Inferior parietal cortex (tissue), 1 donor: ENCODE data around the gene GPR162.

Experiments
- DNase-seq: peaks from one replicate; pipeline ENCODE4 v3.0.0-alpha.2; 2016; ENCODE audit errors: extremely low spot score

GPR162 gene

DNA sequence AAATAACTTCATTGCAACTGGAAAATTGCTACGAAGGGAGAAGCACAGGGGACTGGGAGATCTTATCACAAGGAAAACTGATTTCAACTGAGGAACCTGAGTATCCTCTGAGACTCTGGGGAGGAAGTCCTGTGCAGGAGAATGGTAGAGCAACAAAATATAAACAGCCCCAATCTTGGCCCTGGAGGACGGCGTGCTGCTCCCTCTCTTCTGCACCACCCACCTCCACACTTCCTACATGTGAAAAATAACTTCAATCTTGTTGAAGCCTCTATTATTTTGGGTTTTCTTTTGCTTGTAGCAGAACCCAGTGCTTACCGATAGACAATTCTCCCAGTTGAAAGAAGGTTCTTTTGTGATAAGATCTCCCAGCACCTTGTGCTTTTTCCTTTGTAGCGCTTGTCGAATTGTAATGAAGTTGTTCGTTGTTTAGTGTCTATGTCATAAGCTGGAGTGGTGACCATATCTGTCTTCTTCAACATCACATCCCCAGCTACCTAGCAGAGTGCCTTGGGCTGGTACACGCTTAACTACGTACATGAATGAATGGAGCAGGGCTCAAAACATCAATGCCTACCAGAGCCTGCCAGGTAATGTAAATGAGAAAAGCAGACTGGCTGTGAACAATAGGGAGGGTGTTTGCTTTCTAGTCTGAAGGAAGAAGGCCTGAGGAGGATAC, 35.1 kb upstream of the GPR162 start:
- no peak for DNase-seq

DNA sequence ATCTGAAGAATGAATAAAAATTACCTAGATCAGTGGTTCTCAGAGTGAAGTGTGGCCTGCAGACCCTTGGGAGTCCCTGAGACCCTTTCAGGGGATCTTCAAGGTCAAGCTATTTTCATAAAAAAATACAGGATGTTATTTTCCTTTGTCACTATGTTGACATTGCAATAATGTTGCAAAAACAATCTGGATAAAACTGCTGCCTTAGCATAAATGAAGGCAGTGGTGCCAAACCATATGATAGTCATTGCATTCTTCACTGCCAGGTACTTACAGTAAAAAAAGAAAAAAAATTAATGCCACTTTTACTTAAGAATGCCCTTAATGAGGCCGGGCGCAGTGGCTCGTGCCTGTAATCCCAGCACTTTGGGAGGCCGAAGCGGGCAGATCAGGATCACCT, 34.3 kb upstream of the GPR162 start:
- no peak for DNase-seq

DNA sequence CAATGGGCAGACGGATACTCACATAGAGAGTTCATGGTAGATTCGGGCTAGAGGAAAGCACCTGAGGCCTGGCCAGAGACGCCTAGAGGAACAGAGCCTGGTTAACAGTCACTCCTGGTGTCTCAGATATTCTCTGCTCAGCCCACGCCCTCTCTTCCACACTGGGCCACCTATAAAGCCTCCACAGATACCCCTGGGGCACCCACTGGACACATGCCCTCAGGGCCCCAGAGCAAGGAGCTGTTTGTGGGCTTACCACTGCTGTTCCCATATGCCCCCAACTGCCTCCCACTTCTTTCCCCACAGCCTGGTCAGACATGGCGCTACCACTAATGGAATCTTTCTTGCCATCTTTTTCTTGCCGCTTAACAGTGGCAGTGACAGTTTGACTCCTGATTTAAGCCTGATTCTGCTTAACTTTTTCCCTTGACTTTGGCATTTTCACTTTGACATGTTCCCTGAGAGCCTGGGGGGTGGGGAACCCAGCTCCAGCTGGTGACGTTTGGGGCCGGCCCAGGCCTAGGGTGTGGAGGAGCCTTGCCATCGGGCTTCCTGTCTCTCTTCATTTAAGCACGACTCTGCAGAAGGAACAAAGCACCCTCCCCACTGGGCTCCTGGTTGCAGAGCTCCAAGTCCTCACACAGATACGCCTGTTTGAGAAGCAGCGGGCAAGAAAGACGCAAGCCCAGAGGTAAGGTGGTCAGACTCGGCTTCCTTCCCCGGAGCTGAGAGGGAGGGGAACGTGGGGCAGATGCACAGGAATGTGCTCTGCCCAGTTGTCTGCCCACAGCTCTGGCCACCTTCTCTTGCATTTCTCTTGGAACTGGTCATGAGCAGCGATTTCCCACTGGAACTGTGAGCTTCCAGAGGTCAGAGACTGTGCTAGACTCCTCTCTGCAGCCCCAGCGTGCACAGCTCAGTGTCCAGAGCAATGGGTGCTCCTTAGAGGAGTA, 32.4 kb upstream of the GPR162 start, which contains the start of gene CD4:
CD4 (plus strand) TSS at position 557 of the 953 bp plus-strand sequence. CDS start 10,611 bp downstream, outside the sequence.
- no peak for DNase-seq

DNA sequence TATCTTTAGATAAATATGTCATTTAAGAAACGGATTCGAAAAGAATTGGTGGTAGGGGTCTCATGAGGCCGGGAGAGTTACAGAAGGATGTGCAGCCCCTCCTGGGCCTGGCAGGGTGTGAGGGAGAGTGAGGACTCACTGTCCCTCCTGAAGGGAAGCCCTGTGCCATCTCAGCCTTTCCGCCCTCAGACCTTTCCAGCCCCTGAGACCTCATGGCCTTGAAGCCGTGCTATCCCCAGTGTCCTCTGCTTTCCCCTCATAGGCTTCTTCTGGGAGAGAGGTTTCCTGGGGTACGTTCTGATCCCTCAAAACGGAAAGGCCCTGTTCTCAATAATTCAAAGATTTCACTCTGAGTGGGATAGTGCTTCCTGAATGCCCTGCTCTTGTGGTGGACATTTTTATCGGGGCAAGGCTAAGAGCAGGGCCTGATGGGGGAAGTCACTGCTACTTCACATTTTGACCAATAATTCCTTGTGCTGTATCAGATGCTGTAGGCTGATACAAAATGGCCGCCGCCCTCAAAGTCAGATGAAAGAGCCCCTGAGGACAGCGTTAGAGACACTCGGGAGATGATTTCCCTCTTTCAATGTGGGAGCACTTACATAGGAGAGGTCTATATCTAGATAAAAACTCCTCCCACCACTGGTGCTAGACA, 31.0 kb upstream of the GPR162 start:
- no peak for DNase-seq

DNA sequence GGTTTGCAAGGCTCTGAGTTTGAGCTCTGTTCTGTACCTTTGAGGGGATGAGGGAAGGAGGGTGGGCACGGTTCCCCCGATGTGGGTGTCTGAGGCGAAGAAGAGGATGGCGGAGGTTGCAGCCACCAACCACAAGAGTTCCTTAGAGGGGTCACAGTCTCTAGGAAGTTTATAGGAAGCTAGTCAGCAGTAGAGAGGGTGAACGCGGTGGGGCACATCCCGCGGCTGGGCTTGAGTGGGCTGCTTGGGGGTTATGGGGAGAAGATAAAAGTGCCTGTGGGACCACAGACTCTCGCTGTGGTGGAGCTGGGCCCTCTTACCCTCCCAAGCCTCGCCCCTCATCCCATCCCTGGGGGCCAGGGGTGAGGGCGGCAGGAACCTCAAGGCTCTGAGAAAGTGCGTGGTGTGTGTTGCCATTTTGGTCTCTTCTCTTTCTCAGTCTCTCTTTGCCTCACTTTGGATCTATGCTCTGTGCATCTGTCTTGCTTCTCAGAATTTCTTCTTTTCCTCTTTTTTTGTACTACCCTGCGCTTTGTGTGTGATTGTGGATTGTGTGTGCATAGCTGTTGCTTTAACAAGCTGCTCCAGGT, 29.6 kb upstream of the GPR162 start:
- DNase-seq = no peak

DNA sequence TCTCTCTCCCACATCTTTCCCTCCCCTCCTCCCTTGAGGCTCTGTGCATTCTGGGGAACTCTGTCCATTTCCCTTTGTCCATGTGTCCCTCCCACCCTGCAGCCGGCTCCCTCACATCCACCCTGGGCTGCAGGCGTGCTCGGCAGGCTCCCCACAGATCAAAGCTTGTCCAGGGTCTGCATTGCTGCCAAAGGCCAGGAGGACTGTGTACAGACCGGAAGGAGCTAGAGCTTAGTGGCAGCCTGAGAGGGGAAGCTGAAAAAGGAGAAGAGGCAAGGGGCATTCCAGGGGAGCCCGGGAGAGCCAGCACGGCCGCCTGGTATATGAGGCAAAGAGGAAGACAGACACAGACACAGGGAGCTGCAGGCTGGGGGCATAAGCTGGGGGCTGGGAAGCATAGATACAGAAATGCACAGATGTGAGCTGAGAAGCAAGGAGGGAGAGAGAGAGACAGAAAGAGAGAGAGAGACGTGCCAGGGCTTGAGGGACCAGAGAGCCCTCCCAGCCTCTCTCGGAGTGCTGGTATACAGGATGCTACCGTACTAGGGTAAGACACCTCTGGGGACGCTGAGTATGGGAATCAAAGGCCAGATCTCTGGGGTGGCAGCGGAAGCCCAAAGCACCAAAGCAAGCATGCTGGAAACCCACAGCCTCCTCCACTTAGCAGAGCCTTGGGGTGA, 29.0 kb upstream of the GPR162 start:
- no peak for DNase-seq

DNA sequence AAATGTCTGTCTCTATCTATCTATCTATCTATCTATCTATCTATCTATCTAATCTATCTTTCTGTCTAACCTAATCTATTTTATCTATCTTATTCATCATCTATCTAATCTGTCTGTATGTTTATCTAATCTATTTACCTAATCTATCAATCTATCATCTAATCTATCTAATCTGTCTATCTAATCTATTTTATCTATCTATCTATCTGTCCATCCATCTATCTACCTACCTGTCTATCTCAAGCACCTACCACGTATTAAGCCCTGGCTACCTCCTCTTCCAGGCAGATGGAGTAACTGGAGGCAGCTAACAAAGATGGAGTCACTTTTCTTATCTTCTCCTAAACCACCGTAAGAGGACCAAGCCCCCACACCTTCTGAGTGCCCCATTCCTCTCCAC, 26.5 kb upstream of the GPR162 start:
- no peak for DNase-seq

DNA sequence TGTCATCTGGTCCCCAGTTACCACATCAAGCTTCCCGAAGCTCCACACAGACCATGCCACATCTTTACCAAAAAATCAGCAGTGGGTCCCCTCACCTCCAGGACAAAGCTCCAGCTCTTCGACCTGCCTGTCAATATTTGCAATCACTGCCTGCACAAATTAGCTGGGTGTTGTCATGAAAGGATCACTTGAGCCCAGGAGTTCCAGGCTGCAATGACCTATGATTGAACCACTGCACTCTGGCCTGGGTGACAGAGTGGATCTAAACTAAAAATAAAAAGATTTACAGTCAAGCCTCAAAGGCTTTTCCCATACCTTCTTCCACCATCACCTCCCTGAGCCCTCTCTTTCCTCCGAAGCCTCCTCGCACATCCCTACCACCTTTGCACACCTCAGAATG, 25.0 kb upstream of the GPR162 start:
- no peak for DNase-seq

DNA sequence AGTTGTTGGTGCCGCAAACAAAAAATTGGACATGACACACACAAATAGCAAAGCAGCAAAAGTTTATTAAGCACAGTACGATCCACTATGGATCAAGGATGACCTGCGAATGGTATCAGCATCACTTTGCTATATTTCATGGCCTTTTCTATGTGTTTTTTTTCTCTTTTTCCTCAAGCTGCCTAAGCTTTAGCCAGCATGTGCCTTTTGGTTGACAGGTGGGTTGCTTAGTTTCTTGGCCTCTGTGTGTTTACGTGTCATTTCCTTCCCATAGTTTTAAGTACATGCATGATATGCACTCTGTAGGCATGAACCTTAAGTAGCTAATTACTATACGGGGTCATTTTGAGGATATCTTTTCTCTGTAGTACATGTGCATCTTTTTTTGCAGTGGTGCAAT, 22.5 kb upstream of the GPR162 start:
- DNase-seq = no peak

DNA sequence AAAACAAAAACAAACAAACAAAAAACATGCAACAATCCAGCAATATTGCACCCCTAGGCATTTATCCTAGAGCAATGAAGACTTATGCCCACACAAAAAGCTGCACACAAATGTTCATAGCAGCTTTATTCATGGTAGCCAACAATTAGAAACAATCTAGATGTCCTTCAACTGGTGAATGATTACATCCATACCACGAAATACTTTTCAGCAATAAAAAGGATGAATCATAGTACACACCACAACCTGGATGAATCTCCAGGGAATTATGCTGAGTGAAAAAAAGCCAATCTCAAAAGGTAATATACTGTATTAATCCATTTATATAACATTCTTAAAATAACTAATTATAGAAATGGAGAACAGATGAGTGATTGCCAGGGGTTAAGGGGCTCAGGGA, 14.5 kb upstream of the GPR162 start:
- DNase-seq = no peak

DNA sequence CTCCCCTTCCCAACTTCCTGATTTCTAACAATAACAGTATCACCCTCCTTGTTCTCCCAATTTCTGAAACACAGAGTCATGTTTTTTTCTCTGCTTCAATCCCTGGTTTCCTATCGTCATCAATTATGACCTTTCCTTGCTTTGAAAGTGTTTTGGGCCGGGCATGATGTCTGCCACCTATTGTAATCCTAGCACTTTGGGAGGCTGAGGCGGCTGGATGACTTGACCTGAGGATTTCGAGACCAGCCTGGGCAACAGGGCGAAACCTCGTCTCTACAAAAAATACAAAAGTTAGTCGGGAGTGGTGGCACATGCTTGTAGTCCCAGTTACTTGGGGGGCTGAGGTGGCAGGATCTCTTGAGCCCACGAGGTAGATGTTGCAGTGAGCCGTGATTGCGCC, 12.6 kb upstream of the GPR162 start:
- no peak for DNase-seq

DNA sequence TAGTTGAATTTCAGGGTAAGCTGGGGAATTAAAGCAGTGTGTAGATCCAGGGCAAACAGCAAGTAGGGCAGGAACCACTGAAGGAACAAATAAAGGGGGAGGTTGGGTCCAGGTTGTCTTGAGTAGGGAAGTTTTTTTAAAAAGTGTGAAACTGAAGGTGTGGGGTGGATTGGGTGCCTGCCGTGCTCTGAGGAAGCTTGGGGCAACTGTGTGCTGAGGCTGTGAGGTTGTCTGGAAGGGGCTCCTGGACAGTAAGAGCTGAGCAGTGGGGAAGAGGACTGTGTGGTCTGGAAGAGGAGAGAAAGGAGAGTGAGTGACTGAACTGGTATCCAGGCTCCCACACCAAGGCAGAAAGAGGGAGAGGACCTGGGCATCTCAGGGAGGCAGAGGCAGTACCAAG, 10.9 kb upstream of the GPR162 start:
- no peak for DNase-seq

DNA sequence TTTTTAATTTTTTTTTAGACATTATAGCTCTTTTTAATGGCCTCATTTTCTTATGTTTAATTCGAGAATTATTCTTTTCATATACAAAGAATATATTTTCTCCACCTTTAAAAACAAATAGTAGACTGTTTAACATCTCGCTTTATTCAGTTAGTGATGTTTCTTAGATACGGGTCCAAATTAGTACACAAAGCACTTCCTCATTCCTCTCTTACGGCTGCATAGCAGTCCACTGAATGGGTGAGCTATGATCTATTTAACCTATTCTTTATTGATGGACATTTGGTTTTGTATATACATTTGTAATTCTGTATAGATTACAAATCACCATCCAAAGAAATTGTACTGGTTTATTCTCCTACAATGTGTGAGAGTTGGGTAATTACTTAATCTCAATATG, 8.3 kb upstream of the GPR162 start:
- no peak for DNase-seq

DNA sequence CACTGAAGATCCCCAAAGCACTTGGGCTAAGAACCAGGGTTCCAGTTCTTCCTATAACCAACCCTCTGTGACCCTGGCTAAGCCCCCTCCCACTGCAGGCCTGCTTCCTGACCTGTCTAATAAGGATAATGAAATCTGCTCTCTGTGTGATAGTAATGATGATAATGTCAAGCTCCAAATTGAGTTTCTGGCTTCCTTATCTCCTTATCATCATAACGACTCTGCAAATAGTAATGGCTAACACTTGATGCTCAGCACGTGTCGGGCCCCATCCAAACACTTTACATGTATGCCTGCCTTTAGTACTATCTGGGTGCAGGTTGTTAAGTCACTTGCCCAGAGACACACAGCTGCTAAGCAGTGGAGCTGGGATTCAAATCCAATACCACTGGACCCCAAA, 5.0 kb upstream of the GPR162 start:
- no peak for DNase-seq

DNA sequence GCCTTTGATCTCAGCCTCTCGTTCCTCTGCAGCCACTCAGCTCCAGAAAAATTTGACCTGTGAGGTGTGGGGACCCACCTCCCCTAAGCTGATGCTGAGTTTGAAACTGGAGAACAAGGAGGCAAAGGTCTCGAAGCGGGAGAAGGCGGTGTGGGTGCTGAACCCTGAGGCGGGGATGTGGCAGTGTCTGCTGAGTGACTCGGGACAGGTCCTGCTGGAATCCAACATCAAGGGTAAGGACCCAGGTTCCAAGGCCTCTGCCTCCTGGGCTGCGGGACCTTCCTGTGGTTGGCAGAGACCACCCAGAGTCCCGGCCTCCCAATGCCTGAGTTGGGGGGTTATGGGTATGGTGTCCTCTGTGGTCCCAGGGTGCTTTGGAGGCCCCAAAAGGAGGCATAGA, 4.5 kb upstream of the GPR162 start:
- no peak for DNase-seq

DNA sequence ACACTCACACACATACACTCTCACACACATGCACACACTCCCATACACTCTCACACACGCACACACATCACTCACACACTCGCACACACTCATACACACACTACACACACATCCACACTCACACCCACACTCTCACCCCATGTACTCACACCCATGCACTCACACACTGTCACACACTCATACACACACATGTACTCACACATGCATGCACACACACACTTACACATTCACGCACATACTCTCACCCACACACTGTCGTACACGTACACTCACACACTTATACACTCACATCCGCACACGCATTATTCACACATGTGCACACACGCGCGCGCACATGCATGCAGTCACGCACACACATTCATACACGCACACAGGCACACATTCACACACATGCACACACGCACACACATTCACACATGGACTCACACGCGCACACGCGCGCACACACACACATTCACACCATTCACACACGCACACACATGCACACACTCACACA, 3.9 kb upstream of the GPR162 start:
- no peak for DNase-seq

DNA sequence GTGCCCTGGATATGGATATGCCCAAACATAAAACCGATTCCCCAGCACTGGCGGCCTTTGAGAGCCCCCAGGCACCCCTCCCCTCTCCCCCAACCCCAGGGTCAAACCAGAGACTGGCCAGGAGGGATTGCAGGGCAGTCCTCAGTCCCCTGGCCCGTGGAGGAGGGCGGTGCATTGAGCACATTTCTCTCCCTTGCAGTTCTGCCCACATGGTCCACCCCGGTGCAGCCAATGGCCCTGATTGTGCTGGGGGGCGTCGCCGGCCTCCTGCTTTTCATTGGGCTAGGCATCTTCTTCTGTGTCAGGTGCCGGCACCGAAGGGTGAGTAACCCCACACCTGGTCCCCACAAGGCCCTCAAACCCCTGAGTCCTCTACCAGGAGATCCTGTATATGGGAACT, 3.4 kb upstream of the GPR162 start:
- no peak for DNase-seq

DNA sequence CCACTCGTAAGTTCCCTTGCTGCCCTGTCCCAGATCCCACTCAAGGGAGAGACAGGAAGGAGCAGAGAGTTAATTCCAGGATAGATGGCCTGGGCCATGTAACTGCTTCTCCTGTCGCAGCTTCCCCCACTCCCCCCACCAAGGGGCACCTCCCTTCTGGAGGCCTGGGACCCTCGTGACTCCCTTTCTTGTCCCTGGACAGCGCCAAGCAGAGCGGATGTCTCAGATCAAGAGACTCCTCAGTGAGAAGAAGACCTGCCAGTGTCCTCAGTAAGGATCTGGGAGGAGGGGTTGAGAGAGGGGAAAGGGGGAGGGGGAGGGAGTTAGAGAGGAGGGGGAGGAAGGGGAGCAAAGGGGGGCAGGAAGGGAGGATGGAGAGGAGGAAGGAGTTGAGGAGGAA, 3.0 kb upstream of the GPR162 start:
- no peak for DNase-seq

DNA sequence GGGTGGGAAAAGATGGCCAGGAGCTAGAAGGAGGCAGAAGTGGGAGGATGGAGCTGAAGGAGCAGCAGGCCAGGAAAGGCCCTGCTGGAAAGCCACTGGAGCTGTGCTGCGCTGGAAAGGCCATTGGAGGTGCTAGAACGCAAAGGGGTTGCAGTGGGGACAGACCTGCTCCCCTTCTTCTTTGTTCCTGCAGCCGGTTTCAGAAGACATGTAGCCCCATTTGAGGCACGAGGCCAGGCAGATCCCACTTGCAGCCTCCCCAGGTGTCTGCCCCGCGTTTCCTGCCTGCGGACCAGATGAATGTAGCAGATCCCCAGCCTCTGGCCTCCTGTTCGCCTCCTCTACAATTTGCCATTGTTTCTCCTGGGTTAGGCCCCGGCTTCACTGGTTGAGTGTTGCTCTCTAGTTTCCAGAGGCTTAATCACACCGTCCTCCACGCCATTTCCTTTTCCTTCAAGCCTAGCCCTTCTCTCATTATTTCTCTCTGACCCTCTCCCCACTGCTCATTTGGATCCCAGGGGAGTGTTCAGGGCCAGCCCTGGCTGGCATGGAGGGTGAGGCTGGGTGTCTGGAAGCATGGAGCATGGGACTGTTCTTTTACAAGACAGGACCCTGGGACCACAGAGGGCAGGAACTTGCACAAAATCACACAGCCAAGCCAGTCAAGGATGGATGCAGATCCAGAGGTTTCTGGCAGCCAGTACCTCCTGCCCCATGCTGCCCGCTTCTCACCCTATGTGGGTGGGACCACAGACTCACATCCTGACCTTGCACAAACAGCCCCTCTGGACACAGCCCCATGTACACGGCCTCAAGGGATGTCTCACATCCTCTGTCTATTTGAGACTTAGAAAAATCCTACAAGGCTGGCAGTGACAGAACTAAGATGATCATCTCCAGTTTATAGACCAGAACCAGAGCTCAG, 2.3 kb upstream of the GPR162 start:
- DNase-seq = no peak

DNA sequence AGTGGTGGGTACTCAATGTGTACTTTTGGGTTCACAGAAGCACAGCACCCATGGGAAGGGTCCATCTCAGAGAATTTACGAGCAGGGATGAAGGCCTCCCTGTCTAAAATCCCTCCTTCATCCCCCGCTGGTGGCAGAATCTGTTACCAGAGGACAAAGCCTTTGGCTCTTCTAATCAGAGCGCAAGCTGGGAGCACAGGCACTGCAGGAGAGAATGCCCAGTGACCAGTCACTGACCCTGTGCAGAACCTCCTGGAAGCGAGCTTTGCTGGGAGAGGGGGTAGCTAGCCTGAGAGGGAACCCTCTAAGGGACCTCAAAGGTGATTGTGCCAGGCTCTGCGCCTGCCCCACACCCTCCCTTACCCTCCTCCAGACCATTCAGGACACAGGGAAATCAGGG, 1.5 kb upstream of the GPR162 start:
- no peak for DNase-seq
